Thyroid gland (tissue), 4 donors: ENCODE data around the gene TMEM170B.

Experiments
- CTCF ChIP-seq, 6 experiments: fragments of 200-600 bp in 3 of 6; fragments of 450-650 bp in 3 of 6; sonication (generic) in 3 of 6; IDR thresholded peaks; one replicate each; pipeline ENCODE4 v1.5.1; 2016 to 2019; ENCODE audit warnings: antibody characterized with exemption in 6 of 6, mild to moderate bottlenecking in 2 of 6, inconsistent platforms in 1 of 6, moderate library complexity in 1 of 6
- POLR2A ChIP-seq, 2 donors: fragments of 450-650 bp; IDR thresholded peaks; one replicate each; pipeline ENCODE4 v1.6.1; 2017; ENCODE audit warnings: antibody characterized with exemption in 2 of 2, mild to moderate bottlenecking in 2 of 2, moderate library complexity in 1 of 2

- no peak for TF ChIP-seq CTCF (IDR thresholded peaks at IDR 0.05)
- TF ChIP-seq POLR2A (IDR thresholded peaks at IDR 0.05) = no peak
These were observed 67.4 kb downstream of the TMEM170B start for GRCh38 chr6:11604836-11605506.
